DOHH2 (cell line): Measurements from ENCODE around the gene FSTL4.

ENCODE experiments used
- H3F3A ChIP-seq: fragments of 200-600 bp; sonication (generic), shearing (Covaris generic); 2 replicates; pipeline ENCODE4 v1.6.0; 2016; ENCODE audit warnings: antibody characterized with exemption, mild to moderate bottlenecking; ENCODE audit not compliant: control insufficient read depth, insufficient read depth
- H3K27ac ChIP-seq: fragments of 200-600 bp; sonication (generic); 2 replicates; pipeline ENCODE4 v1.5.1; 2014; ENCODE audit warnings: low read depth, mild to moderate bottlenecking, low read length, moderate library complexity
- H3K27me3 ChIP-seq: fragments of 200-600 bp; sonication (generic); 2 replicates; pipeline ENCODE4 v1.6.1; 2014; ENCODE audit warnings: mild to moderate bottlenecking, low read length, mixed read lengths; ENCODE audit not compliant: control insufficient read depth
- H3K36me3 ChIP-seq: fragments of 200-600 bp; sonication (generic); 2 replicates; pipeline ENCODE4 v1.6.1; 2014; ENCODE audit warnings: mild to moderate bottlenecking, low read length, moderate library complexity, mixed read lengths; ENCODE audit not compliant: control insufficient read depth
- H3K4me1 ChIP-seq: fragments of 200-600 bp; sonication (generic); 2 replicates; pipeline ENCODE4 v1.6.1; 2014; ENCODE audit warnings: mild to moderate bottlenecking, low read length, mixed read lengths; ENCODE audit not compliant: control insufficient read depth
- H3K4me2 ChIP-seq: fragments of 200-600 bp; sonication (generic); 2 replicates; pipeline ENCODE4 v1.6.0; 2014; ENCODE audit warnings: mild to moderate bottlenecking, low read length, moderate library complexity
- H3K4me3 ChIP-seq: fragments of 200-600 bp; sonication (generic); 2 replicates; pipeline ENCODE4 v1.5.1; 2014; ENCODE audit warnings: mild to moderate bottlenecking, low read length, mixed read lengths
- H3K79me2 ChIP-seq: fragments of 200-600 bp; sonication (generic); 2 replicates; pipeline ENCODE4 v1.6.1; 2014; ENCODE audit warnings: mild to moderate bottlenecking, low read length, mixed read lengths; ENCODE audit not compliant: control insufficient read depth
- H3K9me2 ChIP-seq: fragments of 200-600 bp; sonication (generic); replicated peaks from 2 replicates; pipeline ENCODE4 v1.6.1; 2014; ENCODE audit warnings: mild to moderate bottlenecking, low read length, mixed read lengths; ENCODE audit not compliant: control insufficient read depth
- H3K9me3 ChIP-seq: fragments of 200-600 bp; sonication (generic); 2 replicates; pipeline ENCODE4 v1.6.1; 2014; ENCODE audit warnings: antibody characterized with exemption, low read length, mixed read lengths; ENCODE audit not compliant: control insufficient read depth, insufficient read depth
- H4K20me1 ChIP-seq: fragments of 200-600 bp; sonication (generic); 2 replicates; pipeline ENCODE4 v1.6.0; 2014; ENCODE audit warnings: low read depth, mild to moderate bottlenecking, antibody characterized with exemption, low read length, moderate library complexity; ENCODE audit not compliant: control insufficient read depth, insufficient read depth
- EZH2phosphoT487 ChIP-seq: fragments of 200-600 bp; sonication (generic); IDR thresholded peaks from 2 replicates; pipeline ENCODE4 v1.6.1; 2017; ENCODE audit warnings: borderline replicate concordance, mild to moderate bottlenecking, antibody characterized with exemption, low read length, moderate library complexity, mixed read lengths
- TF ChIP-seq, protein P1 (sequence below): fragments of 200-600 bp; sonication (generic); IDR thresholded peaks from one replicate; pipeline ENCODE4 v1.5.1; 2014; ENCODE audit warnings: antibody characterized with exemption, mild to moderate bottlenecking, low read depth, low read length; ENCODE audit not compliant: poor library complexity, severe bottlenecking

FSTL4 gene

DNA sequence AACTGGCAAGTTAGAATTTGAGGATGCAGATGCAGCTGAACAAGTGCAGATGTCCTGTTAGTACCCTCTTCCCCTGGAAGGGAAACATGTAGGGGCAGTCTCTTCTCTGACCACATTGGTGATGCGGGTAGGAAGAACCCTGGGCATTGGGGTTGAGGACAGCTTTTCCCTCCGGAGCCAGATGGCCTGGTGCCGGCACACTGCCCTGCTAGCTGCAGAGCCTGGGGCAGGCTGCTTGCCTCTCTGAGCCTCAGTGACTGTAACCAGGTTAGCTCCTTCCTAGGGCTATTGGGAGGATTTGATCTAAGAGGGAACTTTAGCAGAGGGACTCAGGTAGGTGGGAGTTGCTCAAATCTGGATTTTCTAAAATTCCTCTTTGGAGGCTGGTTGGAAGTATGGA, 412.1 kb downstream of the FSTL4 start:
- Histone ChIP-seq H3K27me3 (peaks cover 10% of the 10 kb centered on the region), H3F3A (no peaks in the 10 kb centered on the region), H3K9me2 (no peaks in the 10 kb centered on the region), H3K4me3 (no peak overlapping the region), H3K79me2 (no peaks in the 10 kb centered on the region), H3K4me2 (no peak overlapping the region), H3K27ac (no peak overlapping the region), H3K4me1 (no peaks in the 10 kb centered on the region), H3K36me3 (no peaks in the 10 kb centered on the region), H3K9me3 (peaks cover 7% of the 10 kb centered on the region; the same call in 1 of the 2 replicates), H4K20me1 (no peaks in the 10 kb centered on the region)
- no peak for TF ChIP-seq EZH2phosphoT487
- TF ChIP-seq, protein P1, sequence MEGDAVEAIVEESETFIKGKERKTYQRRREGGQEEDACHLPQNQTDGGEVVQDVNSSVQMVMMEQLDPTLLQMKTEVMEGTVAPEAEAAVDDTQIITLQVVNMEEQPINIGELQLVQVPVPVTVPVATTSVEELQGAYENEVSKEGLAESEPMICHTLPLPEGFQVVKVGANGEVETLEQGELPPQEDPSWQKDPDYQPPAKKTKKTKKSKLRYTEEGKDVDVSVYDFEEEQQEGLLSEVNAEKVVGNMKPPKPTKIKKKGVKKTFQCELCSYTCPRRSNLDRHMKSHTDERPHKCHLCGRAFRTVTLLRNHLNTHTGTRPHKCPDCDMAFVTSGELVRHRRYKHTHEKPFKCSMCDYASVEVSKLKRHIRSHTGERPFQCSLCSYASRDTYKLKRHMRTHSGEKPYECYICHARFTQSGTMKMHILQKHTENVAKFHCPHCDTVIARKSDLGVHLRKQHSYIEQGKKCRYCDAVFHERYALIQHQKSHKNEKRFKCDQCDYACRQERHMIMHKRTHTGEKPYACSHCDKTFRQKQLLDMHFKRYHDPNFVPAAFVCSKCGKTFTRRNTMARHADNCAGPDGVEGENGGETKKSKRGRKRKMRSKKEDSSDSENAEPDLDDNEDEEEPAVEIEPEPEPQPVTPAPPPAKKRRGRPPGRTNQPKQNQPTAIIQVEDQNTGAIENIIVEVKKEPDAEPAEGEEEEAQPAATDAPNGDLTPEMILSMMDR = no peak

DNA sequence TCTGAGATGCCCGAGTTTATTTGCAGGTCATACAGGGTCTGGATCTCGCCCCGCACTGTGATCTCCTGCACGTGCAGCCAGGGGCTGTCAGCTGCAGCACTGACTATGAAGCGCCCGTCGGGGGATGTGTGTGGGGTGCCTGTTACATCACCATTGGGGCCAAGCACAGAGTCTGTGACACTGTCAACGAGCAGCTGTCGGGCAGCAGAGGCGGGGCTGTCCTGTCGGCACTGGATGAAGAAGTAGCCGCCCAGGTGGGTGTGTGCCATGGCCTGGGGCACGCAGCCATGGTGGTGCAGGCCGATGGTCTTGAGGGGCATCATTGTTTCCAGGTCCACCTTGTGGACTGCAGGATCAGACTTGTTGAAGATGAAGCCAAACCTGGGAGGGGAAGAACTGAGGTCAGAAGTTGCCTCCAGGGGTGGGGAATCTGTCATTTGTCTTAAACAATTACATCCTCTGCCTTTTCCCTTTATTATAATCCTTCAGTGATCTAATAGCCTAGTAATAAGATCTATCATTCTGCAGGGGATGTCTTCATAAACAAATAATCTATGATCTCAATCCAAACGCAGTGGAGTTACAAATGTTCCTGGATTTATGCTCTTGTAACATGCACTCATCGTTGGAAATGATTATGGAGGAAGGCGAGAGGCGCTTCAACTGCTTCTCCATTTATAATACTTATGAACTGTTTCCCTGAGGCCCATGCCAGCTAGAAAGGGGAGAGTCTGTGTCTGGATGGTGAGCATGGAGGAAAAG, 412.7 kb downstream of the FSTL4 start:
- no peaks in the 10 kb centered on the region for H3K36me3 ChIP-seq
- peaks cover 10% of the 10 kb centered on the region for H3K27me3 ChIP-seq
- no peak overlapping the region for H3K4me3 ChIP-seq
- no peak overlapping the region for H3K27ac ChIP-seq
- no peak overlapping the region for H3K4me2 ChIP-seq
- no peak for TF ChIP-seq EZH2phosphoT487
- TF ChIP-seq, protein P1 = no peak
- no peaks in the 10 kb centered on the region for H3F3A ChIP-seq
- H3K9me2 ChIP-seq = no peaks in the 10 kb centered on the region
- H4K20me1 ChIP-seq = no peaks in the 10 kb centered on the region
- no peaks in the 10 kb centered on the region for H3K79me2 ChIP-seq
- no peaks in the 10 kb centered on the region for H3K4me1 ChIP-seq
- peaks cover 7% of the 10 kb centered on the region; the same call in 1 of the 2 replicates for H3K9me3 ChIP-seq

DNA sequence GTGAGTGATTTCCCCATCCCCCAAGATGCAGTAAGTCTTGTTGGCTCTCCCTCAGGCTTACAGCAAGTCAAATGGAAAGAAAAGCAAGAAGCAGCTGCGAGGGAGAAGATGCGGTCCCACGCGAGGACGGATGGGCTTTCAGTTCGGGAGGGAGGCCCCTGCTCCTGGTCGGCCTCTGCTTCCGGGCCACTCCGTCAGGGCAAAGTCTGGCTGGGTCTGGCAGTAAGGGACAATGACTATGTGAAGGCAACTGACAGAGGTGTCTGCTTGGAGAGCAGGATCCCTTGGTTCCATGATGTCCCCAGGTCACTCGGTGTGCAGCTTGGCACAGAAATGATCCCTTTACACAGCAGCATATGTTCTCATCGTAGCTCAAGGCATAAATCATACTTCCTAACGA, 413.8 kb downstream of the FSTL4 start:
- Histone ChIP-seq H3F3A (no peaks in the 10 kb centered on the region), H3K4me3 (no peak overlapping the region), H3K79me2 (no peaks in the 10 kb centered on the region), H3K4me1 (no peaks in the 10 kb centered on the region), H3K9me2 (no peaks in the 10 kb centered on the region), H3K4me2 (no peak overlapping the region), H3K27ac (no peak overlapping the region), H3K27me3 (peaks cover 7% of the 10 kb centered on the region), H3K36me3 (no peaks in the 10 kb centered on the region), H4K20me1 (no peaks in the 10 kb centered on the region), H3K9me3 (peaks cover 7% of the 10 kb centered on the region; the same call in 1 of the 2 replicates)
- TF ChIP-seq EZH2phosphoT487 = no peak
- TF ChIP-seq, protein P1 = no peak
